Left ventricle myocardium inferior (tissue), 1 donor: ENCODE measurements around the gene TUBAL3. TPM values are rescaled to one million over a fixed set of nuclear protein-coding genes. Genes with fewer than 3 reads are reported as not detected.
A peak's percentile ranks its signal among the peaks of the same experiment; 100 is the strongest.
"Not testable (repeated sequence)": the region's sequence is repeated elsewhere in the genome, so short reads cannot be mapped to it uniquely, and the experiment has no call there.

Source experiments
- DNase-seq: peaks from one replicate; pipeline ENCODE4 v3.0.0-alpha.2; 2020
- H3K27ac ChIP-seq: fragments of 200-600 bp; replicated peaks from 2 replicates; pipeline ENCODE4 v1.8.0; 2021
- H3K27me3 ChIP-seq: fragments of 200-600 bp; 2 replicates; pipeline ENCODE4 v1.8.0; 2021; ENCODE audit warnings: low read depth
- H3K36me3 ChIP-seq: fragments of 200-600 bp; 2 replicates; pipeline ENCODE4 v1.8.0; 2021
- H3K4me1 ChIP-seq: fragments of 200-600 bp; 2 replicates; pipeline ENCODE4 v1.8.0; 2021
- H3K4me3 ChIP-seq: fragments of 200-600 bp; 2 replicates; pipeline ENCODE4 v1.8.0; 2021; ENCODE audit warnings: mild to moderate bottlenecking, moderate library complexity
- H3K9me3 ChIP-seq: fragments of 200-600 bp; replicated peaks from 2 replicates; pipeline ENCODE4 v1.8.0; 2021
- CTCF ChIP-seq: fragments of 200-600 bp; IDR thresholded peaks from 2 replicates; pipeline ENCODE4 v1.8.0; 2021; ENCODE audit warnings: antibody characterized with exemption, mild to moderate bottlenecking, borderline replicate concordance
- intact Hi-C: fragments of 100-400 bp; cut with micrococcal nuclease; formaldehyde crosslinking; loops from one replicate; pipeline ENCODE4 v1.11.0; 2022
- total RNA-seq: library from RNA; stranded (reverse); fragmentation: NEBNext Ultra II Directional; extraction: Animal tissue kit (Norgen Biotek cat#: 25700); gene quantifications from one replicate; pipeline ENCODE4 v1.2.1, GENCODE V29; 2021
- donor health status: DM: no; HTN: yes; CAD: no; lungs with severe emphysema.

TUBAL3 gene
- total RNA-seq, 1 donor from 2014 or later: 0.36 TPM

- peaks cover 17% of the 10 kb centered on the region for H3K4me1 ChIP-seq
- intact Hi-C loops: no loop called here
- peaks cover 1% of the 10 kb centered on the region for H3K9me3 ChIP-seq
- H3K27ac ChIP-seq: peak within 1 kb of the TSS; percentile 73
- peak within 1 kb of the TSS; percentile 77 for H3K4me3 ChIP-seq
- peak; percentile 86 for DNase-seq
- no peak for TF ChIP-seq CTCF
- no peaks in the 10 kb centered on the region for H3K36me3 ChIP-seq
- no peaks in the 10 kb centered on the region for H3K27me3 ChIP-seq
Measured at GRCh38 chr10:5412277-5412941, 7.8 kb upstream of the TUBAL3 start, which contains the start of gene NET1. Gene NET1, plus strand, starts transcription at chr10:5412557. Its CDS starts 136 bp downstream, at chr10:5412693.

DNA sequence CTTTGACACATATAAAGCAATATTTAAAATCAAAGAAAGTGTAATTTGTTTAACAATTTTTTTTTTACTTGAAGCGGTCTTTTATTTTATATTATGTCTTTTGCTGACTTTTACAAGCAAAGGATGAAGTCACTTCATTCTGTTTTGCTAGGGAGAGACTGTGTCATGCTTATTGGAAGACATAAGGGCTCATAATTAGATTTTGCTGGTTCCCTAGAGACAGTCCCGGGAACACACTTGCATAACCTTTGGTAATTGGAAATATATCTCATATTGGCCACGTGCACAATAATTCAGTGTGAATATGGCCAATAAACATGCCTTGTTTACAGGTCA, 7.3 kb upstream of the TUBAL3 start:
- Histone ChIP-seq H3K27me3 (no peaks in the 10 kb centered on the region), H3K4me1 (peaks cover 17% of the 10 kb centered on the region), H3K36me3 (no peaks in the 10 kb centered on the region), H3K27ac (no peak overlapping the region), H3K4me3 (peak overlapping the region; percentile 77), H3K9me3 (no peaks in the 10 kb centered on the region)
- TF ChIP-seq CTCF: no peak
- no peak for DNase-seq
- intact Hi-C loops: no loop called here

- H3K9me3 ChIP-seq, H3K27ac ChIP-seq, H3K27me3 ChIP-seq, H3K36me3 ChIP-seq, DNase-seq, H3K4me3 ChIP-seq, intact Hi-C loops: not testable (repeated sequence)
- peaks cover 17% of the 10 kb centered on the region for H3K4me1 ChIP-seq
Measured at GRCh38 chr10:5410787-5411186, 6.2 kb upstream of the TUBAL3 start.

DNA sequence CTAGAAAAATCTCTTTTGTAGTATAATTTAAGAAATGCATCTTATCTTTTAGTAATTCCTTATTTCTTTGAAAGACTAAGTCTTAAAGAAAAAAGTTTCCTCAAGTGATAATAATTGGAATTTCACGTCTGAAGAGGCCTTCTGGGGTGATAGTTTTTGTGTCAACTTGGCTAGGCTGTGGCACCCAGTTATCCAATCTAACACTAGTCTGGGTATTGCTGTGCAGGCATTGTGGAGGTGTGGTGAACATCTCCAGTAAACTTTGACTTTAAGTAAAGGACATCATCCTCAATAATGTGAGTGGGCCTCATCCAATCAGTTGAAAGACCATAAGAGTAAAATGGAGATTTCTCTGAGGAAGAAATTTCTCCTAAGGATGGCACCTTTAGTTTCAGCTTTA, 2.3 kb upstream of the TUBAL3 start:
- intact Hi-C loops: no loop called here
- no peak overlapping the region for H3K27ac ChIP-seq
- no peak overlapping the region for H3K4me3 ChIP-seq
- no peaks in the 10 kb centered on the region for H3K27me3 ChIP-seq
- H3K4me1 ChIP-seq: peaks cover 7% of the 10 kb centered on the region
- TF ChIP-seq CTCF: no peak
- no peaks in the 10 kb centered on the region for H3K36me3 ChIP-seq
- no peaks in the 10 kb centered on the region for H3K9me3 ChIP-seq
- DNase-seq: no peak

DNA sequence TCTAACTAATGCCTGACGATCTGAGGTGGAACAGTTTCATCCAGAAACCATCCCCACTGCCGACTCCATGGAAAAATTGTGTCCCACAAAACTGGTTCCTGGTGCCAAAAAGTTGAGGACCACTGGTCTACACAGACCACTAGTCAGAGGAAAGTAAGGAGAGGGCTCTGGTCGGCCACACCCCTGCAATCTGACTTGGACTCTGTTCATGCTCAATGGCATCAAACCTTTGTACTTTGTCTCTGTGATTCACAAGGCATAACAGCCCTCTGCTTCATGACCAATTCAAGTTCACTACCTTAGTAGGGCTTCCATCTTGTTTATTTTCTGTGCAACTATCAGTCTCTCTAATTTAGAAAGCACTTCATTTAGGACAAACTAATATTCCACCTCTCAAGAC, 1.8 kb downstream of the TUBAL3 start:
- Histone ChIP-seq H3K36me3 (no peaks in the 10 kb centered on the region), H3K9me3 (no peaks in the 10 kb centered on the region), H3K4me3 (no peak overlapping the region), H3K4me1 (peaks cover 6% of the 10 kb centered on the region), H3K27ac (no peak overlapping the region), H3K27me3 (no peaks in the 10 kb centered on the region)
- DNase-seq: no peak
- no peak for TF ChIP-seq CTCF
- intact Hi-C loops: no loop called here

GRCh38 chr10:5400468-5401240, 4.0 kb downstream of the TUBAL3 start:
- Histone ChIP-seq H3K36me3 (no peaks in the 10 kb centered on the region), H3K9me3 (no peaks in the 10 kb centered on the region), H3K27ac (no peak overlapping the region), H3K4me3 (no peak overlapping the region), H3K4me1 (peaks cover 6% of the 10 kb centered on the region), H3K27me3 (no peaks in the 10 kb centered on the region)
- intact Hi-C loops: no loop called here
- no peak for DNase-seq
- TF ChIP-seq CTCF: no peak
